GM19324 (cell line): ENCODE measurements around the gene ZC3H11A.
A peak's percentile ranks its signal among the peaks of the same experiment; 100 is the strongest.
"Not testable (repeated sequence)": the region's sequence is repeated elsewhere in the genome, so short reads cannot be mapped to it uniquely, and the experiment has no call there.

Source experiments
- ATAC-seq: cut with Tn5 transposase; IDR thresholded peaks from one replicate; pipeline ENCODE4 v1.9.1; 2021; ENCODE audit warnings: mild to moderate bottlenecking, moderate library complexity; ENCODE audit not compliant: unreplicated experiment, low FRiP score

ZC3H11A gene

GRCh38 chr1:203778789-203779188, 16.6 kb upstream of the ZC3H11A start:
- ATAC-seq, result no peak

DNA sequence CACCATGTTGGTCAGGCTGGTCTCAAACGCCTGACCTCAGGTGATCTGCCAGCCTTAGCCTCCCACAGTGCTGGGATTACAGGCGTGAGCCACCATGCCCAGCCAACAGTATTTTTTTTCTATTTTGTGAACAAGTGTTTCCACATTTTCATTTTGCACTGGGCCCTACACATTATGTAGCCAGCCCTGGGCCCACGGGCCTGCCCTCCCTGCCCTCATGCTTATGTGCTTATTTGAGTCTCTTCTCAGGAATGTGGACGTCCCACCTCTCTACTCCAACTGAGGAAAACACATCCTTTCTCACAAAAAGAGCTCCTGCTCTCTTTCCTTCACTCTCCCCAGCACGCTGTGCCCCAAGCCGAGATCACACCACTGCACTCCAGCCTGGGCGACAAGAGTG, 13.5 kb upstream of the ZC3H11A start:
- ATAC-seq, result no peak

DNA sequence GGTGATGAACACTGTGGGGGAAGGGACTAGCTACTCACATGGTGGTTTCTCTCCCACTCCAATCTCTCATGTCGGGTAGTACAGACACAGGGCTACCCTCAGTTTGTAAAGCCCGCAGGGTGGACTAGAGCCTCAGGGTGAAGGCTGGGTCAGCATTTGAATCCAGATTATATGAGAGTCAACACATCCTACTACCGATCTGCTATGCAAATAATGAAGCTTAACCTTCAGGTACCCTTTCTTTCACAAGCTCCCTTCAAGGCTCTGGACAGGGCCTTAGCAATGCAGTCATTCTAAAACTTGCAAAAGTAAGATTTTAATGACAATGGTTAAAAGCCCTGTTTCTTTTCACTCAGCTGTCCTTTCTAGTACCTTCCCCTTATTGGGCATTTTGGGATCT, 5.5 kb upstream of the ZC3H11A start:
- no peak for ATAC-seq

DNA sequence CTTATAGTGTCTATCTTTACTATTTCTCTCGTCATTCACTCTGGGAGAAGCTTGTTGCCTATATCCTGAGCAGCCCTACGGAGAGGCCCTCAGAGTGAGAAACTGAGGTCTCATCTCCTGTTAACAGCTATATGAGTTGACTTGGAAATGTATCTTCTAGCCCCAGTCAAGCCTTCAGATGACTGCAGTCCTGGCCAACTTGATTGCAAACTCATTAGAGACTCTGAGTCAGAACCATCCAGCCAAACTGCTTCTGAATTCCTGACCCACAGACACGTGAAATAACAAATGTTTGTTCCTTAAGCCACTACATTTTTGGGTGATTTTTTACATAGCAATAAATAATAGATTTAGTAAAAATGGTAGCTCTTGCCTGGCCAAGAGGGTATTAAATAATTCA, 3.9 kb upstream of the ZC3H11A start:
- no peak for ATAC-seq

GRCh38 chr1:203792486-203792885, 2.9 kb upstream of the ZC3H11A start:
- ATAC-seq, result no peak

- ATAC-seq, result not testable (repeated sequence)
Measured at GRCh38 chr1:203793561-203793960, 1.9 kb upstream of the ZC3H11A start.

DNA sequence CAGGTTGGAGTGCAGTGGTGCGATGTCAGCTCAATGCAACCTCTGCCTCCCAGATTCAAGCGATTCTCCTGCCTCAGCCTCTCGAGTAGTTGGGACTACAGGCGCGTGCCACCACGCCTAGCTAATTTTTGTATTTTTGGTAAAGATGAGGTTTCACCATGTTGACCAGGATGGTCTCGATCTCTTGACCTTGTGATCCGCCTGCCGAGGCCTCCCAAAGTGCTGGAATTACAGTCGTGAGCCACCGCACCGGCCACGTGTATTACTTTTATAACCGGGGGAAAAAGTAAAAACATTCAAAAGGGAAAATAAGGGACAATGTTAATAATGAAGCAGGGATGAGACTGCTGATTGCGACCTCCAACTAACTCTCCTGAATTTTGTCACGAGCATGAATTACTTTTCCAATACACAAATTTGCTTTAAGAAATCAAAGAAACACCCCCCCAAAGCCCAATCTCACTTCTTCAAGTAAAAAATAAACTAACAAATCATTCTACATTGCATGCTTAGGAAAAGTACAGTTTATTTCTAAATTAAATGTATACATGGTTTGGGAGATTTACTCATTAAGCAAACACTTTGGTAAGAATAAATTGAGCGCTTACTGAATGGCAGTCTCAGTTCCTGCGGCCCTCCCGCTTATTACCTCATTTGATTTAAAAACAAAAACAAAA, 521 bp upstream of the ZC3H11A start:
- no peak for ATAC-seq

- ATAC-seq, result peak; percentile 25
Measured at GRCh38 chr1:203796236-203796605, 798 bp downstream of the ZC3H11A start.

DNA sequence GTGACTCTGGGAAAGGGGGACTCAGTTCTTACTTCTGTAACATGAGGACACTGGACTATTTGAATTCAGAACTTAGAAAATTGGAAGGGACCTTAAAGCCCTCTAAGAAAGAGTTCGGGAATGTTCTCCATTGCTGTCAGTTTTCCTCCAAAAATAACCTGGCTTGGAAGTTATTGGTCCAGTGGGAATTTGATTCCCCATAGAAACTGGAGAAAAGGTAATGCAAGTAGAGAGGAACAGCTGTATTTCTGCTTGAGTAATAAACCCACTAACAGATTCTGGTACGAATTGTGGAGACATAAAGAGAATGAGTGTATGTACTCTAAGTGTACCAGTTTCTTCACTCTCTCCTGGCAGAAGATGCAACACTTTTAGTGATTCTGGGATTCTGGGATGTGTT, 1.8 kb downstream of the ZC3H11A start:
- ATAC-seq, result no peak

- no peak for ATAC-seq
Measured at GRCh38 chr1:203797948-203798655, 2.7 kb downstream of the ZC3H11A start.

- no peak for ATAC-seq
Measured at GRCh38 chr1:203799157-203799556, 3.7 kb downstream of the ZC3H11A start.

- no peak for ATAC-seq
Measured at GRCh38 chr1:203799971-203800370, 4.5 kb downstream of the ZC3H11A start.

DNA sequence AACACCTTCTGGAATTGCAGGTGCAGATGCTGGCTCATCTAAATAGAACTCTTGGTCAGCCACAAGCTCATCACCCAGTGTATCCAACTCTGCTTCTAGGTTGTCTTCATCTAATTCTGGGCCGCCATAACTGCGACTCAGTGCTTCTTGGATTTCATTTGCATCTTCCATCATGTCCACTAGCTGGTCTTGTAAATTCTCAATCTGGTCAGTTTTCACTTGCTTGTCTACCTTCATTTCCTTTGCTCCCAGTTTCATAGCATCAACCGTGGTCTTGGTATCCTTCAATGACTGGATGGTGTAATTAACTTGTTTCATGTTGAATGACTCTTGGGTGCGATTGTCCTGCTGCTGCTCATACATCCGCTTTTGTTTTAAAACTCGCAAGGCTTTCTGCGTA, 10.3 kb downstream of the ZC3H11A start:
- no peak for ATAC-seq

GRCh38 chr1:203807196-203807595, 11.8 kb downstream of the ZC3H11A start:
- no peak for ATAC-seq

GRCh38 chr1:203813581-203814341, 18.3 kb downstream of the ZC3H11A start:
- no peak for ATAC-seq

- no peak for ATAC-seq
Measured at GRCh38 chr1:203818399-203818798, 23.0 kb downstream of the ZC3H11A start.

GRCh38 chr1:203823306-203823705, 27.9 kb downstream of the ZC3H11A start:
- no peak for ATAC-seq

GRCh38 chr1:203826175-203826574, 30.8 kb downstream of the ZC3H11A start:
- ATAC-seq, result no peak

- no peak for ATAC-seq
Measured at GRCh38 chr1:203828002-203828401, 32.6 kb downstream of the ZC3H11A start.

- ATAC-seq, result no peak
Measured at GRCh38 chr1:203828503-203828902, 33.1 kb downstream of the ZC3H11A start.

GRCh38 chr1:203829247-203829646, 33.8 kb downstream of the ZC3H11A start:
- ATAC-seq, result not testable (repeated sequence)

DNA sequence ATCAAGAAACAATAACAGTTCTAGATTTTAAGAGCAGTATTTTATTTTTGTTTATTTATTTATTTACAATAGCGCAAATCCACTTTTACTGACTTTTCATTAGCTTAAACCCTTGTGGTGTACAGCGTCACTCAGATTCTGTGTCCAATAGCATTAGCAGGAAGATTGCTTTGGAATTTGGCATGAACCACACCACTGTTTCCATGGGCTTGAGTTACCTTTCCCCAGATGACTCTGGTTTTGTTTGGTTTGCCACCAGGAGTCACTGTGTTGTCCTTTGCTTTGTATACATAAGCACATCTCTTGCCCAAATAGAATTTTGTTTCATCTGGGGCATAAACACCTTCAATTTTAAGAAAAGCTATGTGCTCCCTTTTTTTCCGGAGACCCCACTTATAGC, 40.1 kb downstream of the ZC3H11A start:
- ATAC-seq, result no peak
